IMR-90 (cell line): Measurements from ENCODE around the gene CEP162. TPM values are rescaled to one million over a fixed set of nuclear protein-coding genes. Genes with fewer than 3 reads are reported as not detected.

Experiments used
- ATAC-seq: fragments of 200-7000 bp; cut with Tn5 transposase; 2 replicates; pipeline ENCODE4 v1.9.1; 2020; ENCODE audit warnings: low read depth, mild to moderate bottlenecking, moderate library complexity
- BruUV-seq: library from RNA; stranded (reverse); fragments of 400-500 nt; replicated peaks from 2 replicates; lab custom pipeline; 2021; lab: Mats Ljungman, UMichigan
- CTCF ChIA-PET: fragments of 300-600 bp; formaldehyde crosslinking; extraction: SDS; loops from one replicate; lab custom pipeline; 2021; ENCODE audit warnings: antibody characterized with exemption; lab: Yijun Ruan, JAX
- POLR2A ChIA-PET: fragments of 300-600 bp; sonication (Branson Sonifier 250); formaldehyde crosslinking; loops from one replicate; lab custom pipeline; 2022; ENCODE audit warnings: antibody characterized with exemption; ENCODE audit not compliant: unreplicated experiment; lab: Charles Lee
- DNase-seq: peaks from one replicate; pipeline ENCODE4 v3.0.0; 2013
- H2AFZ ChIP-seq: replicated peaks from 2 replicates; pipeline ENCODE3; 2013; ENCODE audit warnings: low read length, mild to moderate bottlenecking; ENCODE audit not compliant: poor library complexity
- H2AK5ac ChIP-seq: 2 replicates; pipeline ENCODE4 v1.6.1; 2013; ENCODE audit warnings: low read depth, low read length, inconsistent platforms
- H2AK9ac ChIP-seq: replicated peaks from 2 replicates; pipeline ENCODE3; 2013; ENCODE audit warnings: mild to moderate bottlenecking, low read depth, low read length, moderate library complexity; ENCODE audit not compliant: poor library complexity
- H2BK120ac ChIP-seq: 2 replicates; pipeline ENCODE4 v1.6.1; 2013; ENCODE audit warnings: low read depth, low read length, inconsistent platforms
- H2BK15ac ChIP-seq: 3 replicates; pipeline ENCODE4 v1.6.1; 2013; ENCODE audit warnings: low read depth, low read length, inconsistent platforms
- H2BK20ac ChIP-seq: 2 replicates; pipeline ENCODE4 v1.6.1; 2013; ENCODE audit warnings: low read depth, mild to moderate bottlenecking, inconsistent platforms, low read length, moderate library complexity
- H2BK5ac ChIP-seq: 2 replicates; pipeline ENCODE4 v1.6.1; 2013; ENCODE audit warnings: mild to moderate bottlenecking, low read depth, low read length, inconsistent platforms; ENCODE audit not compliant: poor library complexity, severe bottlenecking
- H3K14ac ChIP-seq: replicated peaks from 2 replicates; pipeline ENCODE4 v1.6.1; 2013; ENCODE audit warnings: low read depth, low read length, inconsistent platforms
- H3K18ac ChIP-seq: 2 replicates; pipeline ENCODE4 v1.6.1; 2013; ENCODE audit warnings: low read depth, low read length, control low read depth
- H3K23ac ChIP-seq: 2 replicates; pipeline ENCODE4 v1.6.1; 2013; ENCODE audit warnings: low read depth, low read length, inconsistent platforms
- H3K27ac ChIP-seq: 2 replicates; pipeline ENCODE4 v1.5.1; 2013; ENCODE audit warnings: mild to moderate bottlenecking, control low read depth, low read length; ENCODE audit not compliant: insufficient read depth
- H3K27me3 ChIP-seq: 2 replicates; pipeline ENCODE4 v1.6.1; 2013; ENCODE audit warnings: low read length; ENCODE audit not compliant: control insufficient read depth, insufficient read depth
- H3K36me3 ChIP-seq: 2 replicates; pipeline ENCODE4 v1.6.1; 2013; ENCODE audit warnings: low read length, mixed read lengths; ENCODE audit not compliant: control insufficient read depth, insufficient read depth
- H3K4ac ChIP-seq: 2 replicates; pipeline ENCODE4 v1.6.1; 2013; ENCODE audit warnings: low read depth, low read length, inconsistent platforms
- H3K4me1 ChIP-seq: 2 replicates; pipeline ENCODE4 v1.6.1; 2013; ENCODE audit warnings: low read length, mixed read lengths; ENCODE audit not compliant: control insufficient read depth, insufficient read depth
- H3K4me2 ChIP-seq: 2 replicates; pipeline ENCODE4 v1.6.1; 2013; ENCODE audit warnings: low read depth, mild to moderate bottlenecking, control low read depth, low read length, moderate library complexity
- H3K4me3 ChIP-seq: 2 replicates; pipeline ENCODE4 v1.5.1; 2013; ENCODE audit warnings: low read depth, mild to moderate bottlenecking, control low read depth, low read length, moderate library complexity; ENCODE audit not compliant: insufficient read depth
- H3K56ac ChIP-seq: 2 replicates; pipeline ENCODE4 v1.6.1; 2013; ENCODE audit warnings: low read length, inconsistent platforms; ENCODE audit not compliant: insufficient read depth; ENCODE audit errors: extremely low read depth
- H3K79me1 ChIP-seq, 2 experiments: 2 replicates each; pipeline ENCODE4 v1.6.1; 2013; ENCODE audit warnings: low read length in 2 of 2, inconsistent platforms in 1 of 2, low read depth in 1 of 2
- H3K9ac ChIP-seq: 2 replicates; pipeline ENCODE4 v1.6.1; 2013; ENCODE audit warnings: low read depth, low read length, control low read depth
- H3K9me1 ChIP-seq: 2 replicates; pipeline ENCODE4 v1.6.1; 2013; ENCODE audit warnings: low read length, inconsistent platforms; ENCODE audit not compliant: insufficient read depth
- H3K9me3 ChIP-seq: 2 replicates; pipeline ENCODE4 v1.6.1; 2013; ENCODE audit warnings: low read length; ENCODE audit not compliant: control insufficient read depth, insufficient read depth
- H4K20me1 ChIP-seq: 2 replicates; pipeline ENCODE4 v1.6.1; 2013; ENCODE audit warnings: low read length, inconsistent platforms; ENCODE audit not compliant: insufficient read depth
- H4K5ac ChIP-seq: 2 replicates; pipeline ENCODE4 v1.6.1; 2013; ENCODE audit warnings: mild to moderate bottlenecking, low read depth, low read length, control low read depth
- H4K8ac ChIP-seq, 2 experiments: 2 replicates each; pipeline ENCODE4 v1.6.1; 2013; ENCODE audit warnings: low read depth in 2 of 2, low read length in 2 of 2, control low read depth in 1 of 2, inconsistent platforms in 1 of 2
- H4K91ac ChIP-seq: 2 replicates; pipeline ENCODE4 v1.6.1; 2013; ENCODE audit warnings: low read depth, low read length, inconsistent platforms; ENCODE audit not compliant: insufficient read depth
- BHLHE40 ChIP-seq: fragments of 150-350 bp; IDR thresholded peaks from 2 replicates; pipeline ENCODE4 v1.6.1; 2016; ENCODE audit warnings: mild to moderate bottlenecking, low read depth, low read length
- CEBPB ChIP-seq: IDR thresholded peaks from 2 replicates; pipeline ENCODE4 v1.6.1; 2012; ENCODE audit warnings: low read depth, low read length, improper control_type of control experiment
- CHD1 ChIP-seq: IDR thresholded peaks from 2 replicates; pipeline ENCODE4 v1.6.1; 2012; ENCODE audit warnings: low read depth, low read length, improper control_type of control experiment
- CTCF ChIP-seq: conservative IDR thresholded peaks from 2 replicates; pipeline ENCODE4 v1.5.1; 2012; ENCODE audit warnings: mild to moderate bottlenecking, low read depth, low read length, improper control_type of control experiment
- FOS ChIP-seq: fragments of 150-350 bp; IDR thresholded peaks from 2 replicates; pipeline ENCODE4 v1.6.1; 2016; ENCODE audit warnings: low read depth, low read length
- MAFK ChIP-seq: IDR thresholded peaks from 2 replicates; pipeline ENCODE4 v1.6.1; 2012; ENCODE audit warnings: low read depth, low read length, improper control_type of control experiment
- MAZ ChIP-seq: IDR thresholded peaks from 2 replicates; pipeline ENCODE4 v1.6.1; 2012; ENCODE audit warnings: low read depth, mild to moderate bottlenecking, low read length, improper control_type of control experiment, moderate library complexity, borderline replicate concordance
- MXI1 ChIP-seq: IDR thresholded peaks from 2 replicates; pipeline ENCODE4 v1.6.1; 2012; ENCODE audit warnings: low read depth, mild to moderate bottlenecking, low read length, moderate library complexity, borderline replicate concordance
- NFE2L2 ChIP-seq: fragments of 150-350 bp; IDR thresholded peaks from 2 replicates; pipeline ENCODE4 v1.6.1; 2016; ENCODE audit warnings: low read depth, mild to moderate bottlenecking, low read length
- POLR2A ChIP-seq: IDR thresholded peaks from 2 replicates; pipeline ENCODE4 v1.6.1; 2012; ENCODE audit warnings: mild to moderate bottlenecking, low read depth, low read length
- RAD21 ChIP-seq: IDR thresholded peaks from 2 replicates; pipeline ENCODE4 v1.6.1; 2012; ENCODE audit warnings: low read length, improper control_type of control experiment
- RCOR1 ChIP-seq: IDR thresholded peaks from 2 replicates; pipeline ENCODE4 v1.6.1; 2012; ENCODE audit warnings: mild to moderate bottlenecking, low read length, improper control_type of control experiment; ENCODE audit not compliant: insufficient replicate concordance
- RFX5 ChIP-seq: IDR thresholded peaks from 2 replicates; pipeline ENCODE4 v1.8.0; 2012; ENCODE audit warnings: low read depth, mild to moderate bottlenecking, low read length, moderate library complexity
- SMC3 ChIP-seq: fragments of 150-350 bp; IDR thresholded peaks from 2 replicates; pipeline ENCODE4 v1.6.1; 2016; ENCODE audit warnings: low read depth, mild to moderate bottlenecking, antibody characterized with exemption, low read length, moderate library complexity
- dilution Hi-C: fragments of 300-500 bp; cut with HindIII; formaldehyde crosslinking; loops from one replicate; pipeline ENCODE4 v1.14.3; 2018; ENCODE audit warnings: low sequenced_read_pairs; ENCODE audit not compliant: unreplicated experiment
- in situ Hi-C: fragments of 300-500 bp; cut with MboI; formaldehyde crosslinking; loops from 3 replicates; pipeline ENCODE4 v1.14.3; 2019; ENCODE audit warnings: low sequenced_read_pairs, inconsistent platforms, mixed read lengths
- intact Hi-C: fragments of 100-400 bp; cut with micrococcal nuclease; formaldehyde crosslinking; loops from 2 replicates; pipeline ENCODE4 v1.10.0; 2022
- polyA plus RNA-seq, 3 experiments: library from polyadenylated mRNA; depleted of rRNA; stranded (reverse); fragments of >200 nt; gene quantifications; 2 replicates each; pipeline ENCODE4 v1.2.3, GENCODE V29; 2012; ENCODE audit warnings: low replicate concordance in 1 of 3
- total RNA-seq: library from RNA; depleted of rRNA; stranded (reverse); fragments of >200 nt; gene quantifications from 2 replicates; pipeline ENCODE4 v1.2.3, GENCODE V29; 2012
- TF ChIP-seq, protein P1 (sequence below): fragments of 150-350 bp; IDR thresholded peaks from 2 replicates; pipeline ENCODE4 v1.6.1; 2017; ENCODE audit warnings: mild to moderate bottlenecking, antibody characterized with exemption, low read length, low read depth
- TF ChIP-seq, protein P2 (sequence below): fragments of 150-350 bp; IDR thresholded peaks from 2 replicates; pipeline ENCODE4 v1.6.1; 2016; ENCODE audit warnings: low read depth, mild to moderate bottlenecking, low read length, moderate library complexity, borderline replicate concordance

CEP162 gene
- total and polyA plus RNA-seq, 2 of the 4 experiments (the other 2 are of a cell fraction), result 1.2 to 1.6 TPM

DNA sequence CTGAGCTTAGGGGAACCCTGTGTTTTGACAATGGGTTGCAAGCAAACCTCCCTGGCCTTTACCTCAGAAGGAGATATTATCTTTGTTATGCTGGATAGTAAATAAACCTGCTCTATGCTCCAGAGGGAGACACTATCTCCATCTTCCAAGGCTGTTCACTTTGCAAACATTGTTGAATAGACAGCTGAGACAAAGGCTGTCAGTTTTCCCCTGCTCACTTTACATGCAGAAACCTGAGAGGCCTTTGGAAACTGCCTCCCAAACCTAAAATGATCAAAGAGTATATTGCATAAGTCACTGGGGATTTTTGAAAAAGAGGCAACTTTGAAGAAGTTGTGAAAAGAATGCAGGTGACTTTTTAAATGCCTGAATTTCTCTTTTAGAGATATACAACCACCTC, 132.3 kb downstream of the CEP162 start:
- no peak for DNase-seq
- intact Hi-C loops (no loop called here), dilution Hi-C loops (no loop called here), in situ Hi-C loops (no loop called here)
- Histone ChIP-seq H3K9me3 (no peaks in the 10 kb centered on the region), H3K14ac (no peak overlapping the region), H3K56ac (no peak overlapping the region), H3K9ac (no peak overlapping the region), H2BK120ac (no peak overlapping the region), H3K36me3 (no peaks in the 10 kb centered on the region), H2BK5ac (no peak overlapping the region), H3K4me3 (no peak overlapping the region), H3K9me1 (no peaks in the 10 kb centered on the region), H3K23ac (no peak overlapping the region), H2BK20ac (no peak overlapping the region), H2AFZ (no peak overlapping the region), H4K5ac (no peak overlapping the region), H2BK15ac (no peak overlapping the region), H3K4me2 (no peak overlapping the region), H3K4ac (no peak overlapping the region), H4K91ac (no peak overlapping the region), H3K18ac (no peak overlapping the region), H3K4me1 (no peaks in the 10 kb centered on the region), H4K8ac (no peak overlapping the region), H3K27me3 (no peaks in the 10 kb centered on the region), H4K20me1 (no peaks in the 10 kb centered on the region), H2AK5ac (no peak overlapping the region), H3K27ac (no peak overlapping the region), H2AK9ac (no peak overlapping the region), H3K79me1 (no peaks in the 10 kb centered on the region)
- no peak for TF ChIP-seq NFE2L2
- TF ChIP-seq FOS, result no peak
- no peak for TF ChIP-seq RCOR1
- no peak for TF ChIP-seq MXI1
- no peak for TF ChIP-seq CHD1
- TF ChIP-seq, protein P1, sequence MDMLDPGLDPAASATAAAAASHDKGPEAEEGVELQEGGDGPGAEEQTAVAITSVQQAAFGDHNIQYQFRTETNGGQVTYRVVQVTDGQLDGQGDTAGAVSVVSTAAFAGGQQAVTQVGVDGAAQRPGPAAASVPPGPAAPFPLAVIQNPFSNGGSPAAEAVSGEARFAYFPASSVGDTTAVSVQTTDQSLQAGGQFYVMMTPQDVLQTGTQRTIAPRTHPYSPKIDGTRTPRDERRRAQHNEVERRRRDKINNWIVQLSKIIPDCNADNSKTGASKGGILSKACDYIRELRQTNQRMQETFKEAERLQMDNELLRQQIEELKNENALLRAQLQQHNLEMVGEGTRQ, result no peak
- TF ChIP-seq MAFK, result no peak
- TF ChIP-seq RFX5, result no peak
- no peak for TF ChIP-seq MAZ
- no peak for TF ChIP-seq SMC3
- no peak for TF ChIP-seq BHLHE40
- no peak for TF ChIP-seq RAD21
- TF ChIP-seq POLR2A, result no peak
- TF ChIP-seq CEBPB, result no peak
- no peak for TF ChIP-seq CTCF
- TF ChIP-seq, protein P2, sequence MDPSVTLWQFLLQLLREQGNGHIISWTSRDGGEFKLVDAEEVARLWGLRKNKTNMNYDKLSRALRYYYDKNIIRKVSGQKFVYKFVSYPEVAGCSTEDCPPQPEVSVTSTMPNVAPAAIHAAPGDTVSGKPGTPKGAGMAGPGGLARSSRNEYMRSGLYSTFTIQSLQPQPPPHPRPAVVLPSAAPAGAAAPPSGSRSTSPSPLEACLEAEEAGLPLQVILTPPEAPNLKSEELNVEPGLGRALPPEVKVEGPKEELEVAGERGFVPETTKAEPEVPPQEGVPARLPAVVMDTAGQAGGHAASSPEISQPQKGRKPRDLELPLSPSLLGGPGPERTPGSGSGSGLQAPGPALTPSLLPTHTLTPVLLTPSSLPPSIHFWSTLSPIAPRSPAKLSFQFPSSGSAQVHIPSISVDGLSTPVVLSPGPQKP, result no peak
- ChIA-PET CTCF (interaction anchor here (1.3 kb wide), 1 partner anchor 12 kb away, joined by 3 read pairs; no protein-coding TSS in a partner anchor), POLR2A (no interaction called here)
- ATAC-seq, result no peak
- no TSS peak for BruUV-seq
